Measurements from ENCODE around the gene LMO2.
"Not testable (repeated sequence)": the region's sequence is repeated elsewhere in the genome, so short reads cannot be mapped to it uniquely, and the experiment has no call there.

The LMO2 gene

DNA sequence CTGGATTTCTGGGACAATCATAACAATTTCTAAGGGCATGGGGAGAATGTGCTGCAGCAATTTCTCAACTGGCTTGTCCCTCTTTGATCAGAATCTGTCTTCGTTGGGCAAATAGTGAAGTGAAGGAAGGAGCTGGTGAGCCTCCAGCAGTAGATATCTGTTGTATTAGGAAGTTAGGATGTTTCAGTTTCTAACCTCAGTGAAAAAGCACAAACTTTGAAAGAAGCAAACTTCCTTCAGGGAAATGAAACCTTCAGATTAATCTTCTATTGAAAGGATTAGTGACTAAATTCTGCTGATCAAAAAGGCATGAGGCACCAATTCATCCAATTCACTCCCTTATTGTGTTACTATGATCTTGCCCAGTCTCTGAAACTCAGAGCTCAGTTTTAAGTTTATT, 24.3 kb downstream of the LMO2 start:
- DNase-seq (ENCODE audit: low read depth, low spot score) = no peak
- H3K27ac ChIP-seq = no peak overlapping the region

DNA sequence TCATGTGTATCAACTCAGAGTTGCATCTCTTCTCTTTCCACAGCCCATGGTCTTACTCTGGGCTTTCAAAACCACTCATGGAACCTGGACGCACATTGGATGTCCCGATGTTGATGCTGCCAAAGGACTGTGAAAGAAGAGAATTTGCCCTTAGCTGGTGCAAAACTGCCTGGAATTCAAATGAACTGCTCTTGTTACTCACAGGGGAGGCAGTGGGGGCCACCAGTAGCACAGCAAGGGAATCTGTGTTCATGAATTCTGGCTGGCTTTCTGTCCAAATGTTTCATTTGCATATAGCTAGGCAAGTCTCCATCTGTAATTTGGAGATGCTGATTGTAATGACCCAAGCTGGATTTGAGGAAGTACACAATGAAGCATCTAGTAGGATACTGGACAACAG, 24.9 kb downstream of the LMO2 start:
- no peak overlapping the region for H3K27ac ChIP-seq
- no peak for DNase-seq (ENCODE audit: low read depth, low spot score)

DNA sequence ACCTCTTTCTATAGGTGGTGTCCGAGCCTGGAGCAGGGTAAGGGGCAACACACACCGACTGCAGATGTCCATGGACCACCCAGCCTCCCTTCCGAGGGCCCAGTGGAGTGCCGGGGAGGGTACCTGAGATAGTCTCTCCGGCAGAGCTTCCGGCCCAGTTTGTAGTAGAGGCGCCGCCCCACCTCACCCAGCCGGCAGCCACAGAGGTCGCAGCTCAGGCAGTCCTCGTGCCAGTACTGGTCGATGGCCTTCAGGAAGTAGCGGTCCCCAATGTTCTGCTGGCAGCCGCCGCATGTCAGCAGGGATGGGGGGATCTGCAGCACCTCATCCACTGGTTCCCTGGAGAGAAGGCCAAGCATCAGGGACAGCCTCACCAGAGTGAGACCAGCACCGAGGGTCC, 27.4 kb downstream of the LMO2 start:
- H3K27ac ChIP-seq = no peak overlapping the region
- no peak for DNase-seq (ENCODE audit: low read depth, low spot score)

DNA sequence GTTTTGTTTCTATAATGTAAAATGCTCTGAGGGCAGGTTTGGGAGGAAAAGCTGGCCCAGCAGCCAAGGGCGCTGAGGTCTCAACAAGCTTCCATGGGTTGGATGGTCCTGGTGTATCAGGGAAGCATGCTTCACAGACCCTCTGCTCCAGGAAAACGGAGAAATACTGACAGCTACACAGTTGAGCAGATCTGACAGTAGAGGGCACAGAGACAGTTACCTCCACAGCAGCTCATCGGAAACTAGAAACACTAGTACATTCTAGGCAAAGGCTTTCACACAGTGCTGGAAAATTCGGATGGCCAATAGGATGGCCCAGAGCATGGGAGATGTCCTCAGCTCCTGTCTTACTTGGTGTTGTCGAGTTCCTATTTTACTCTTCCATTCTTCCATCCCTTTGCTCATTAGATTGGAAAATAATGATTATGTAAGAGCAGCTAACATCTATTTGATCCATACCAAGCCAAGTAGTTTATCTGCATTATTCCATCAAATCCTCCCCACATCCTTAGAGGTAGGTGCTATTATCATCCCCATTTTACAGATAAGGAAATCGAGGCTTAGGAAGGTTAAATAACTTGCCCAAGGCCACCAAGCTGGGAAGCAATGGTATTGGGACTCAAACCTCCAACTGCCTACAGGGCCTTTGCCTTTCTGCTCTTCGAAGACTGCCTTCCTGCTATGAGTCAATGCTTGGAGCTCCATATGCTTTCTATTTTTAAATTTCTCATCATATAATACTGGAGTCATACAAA, 28.3 kb downstream of the LMO2 start:
- no peak for DNase-seq (ENCODE audit: low read depth, low spot score)
- no peak overlapping the region for H3K27ac ChIP-seq

DNA sequence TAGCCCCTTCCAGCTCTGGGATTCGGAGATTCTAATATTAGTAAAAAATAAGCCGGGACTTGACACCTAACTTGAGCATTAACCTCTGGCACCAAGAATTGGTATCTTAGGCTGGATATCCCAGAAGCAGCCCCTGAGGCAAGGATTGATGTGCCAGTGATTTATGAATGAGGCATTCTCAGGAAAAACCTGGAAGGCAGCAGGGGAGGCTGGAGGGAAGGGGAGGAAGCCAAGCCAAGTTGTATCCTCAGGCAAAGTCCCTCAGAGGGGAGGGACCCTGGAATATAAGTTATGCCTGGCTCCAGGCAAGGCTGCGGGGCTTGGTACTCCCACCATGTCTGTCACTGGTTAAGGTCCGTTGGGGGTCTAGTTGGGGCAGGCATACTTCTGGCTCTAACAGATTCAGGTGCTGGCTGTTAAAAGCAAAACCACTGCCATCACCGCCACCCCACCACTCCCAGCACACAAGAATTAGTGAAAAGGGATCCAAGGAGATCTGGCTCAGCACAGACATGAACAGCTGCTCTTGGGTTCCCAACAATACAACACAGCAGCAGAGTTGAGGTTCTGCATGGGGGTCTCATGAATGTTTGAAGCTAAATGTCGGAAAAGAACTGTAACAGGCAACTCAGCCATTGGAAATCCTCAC, 29.8 kb downstream of the LMO2 start:
- DNase-seq (ENCODE audit: low read depth, low spot score) = no peak
- H3K27ac ChIP-seq = no peak overlapping the region

DNA sequence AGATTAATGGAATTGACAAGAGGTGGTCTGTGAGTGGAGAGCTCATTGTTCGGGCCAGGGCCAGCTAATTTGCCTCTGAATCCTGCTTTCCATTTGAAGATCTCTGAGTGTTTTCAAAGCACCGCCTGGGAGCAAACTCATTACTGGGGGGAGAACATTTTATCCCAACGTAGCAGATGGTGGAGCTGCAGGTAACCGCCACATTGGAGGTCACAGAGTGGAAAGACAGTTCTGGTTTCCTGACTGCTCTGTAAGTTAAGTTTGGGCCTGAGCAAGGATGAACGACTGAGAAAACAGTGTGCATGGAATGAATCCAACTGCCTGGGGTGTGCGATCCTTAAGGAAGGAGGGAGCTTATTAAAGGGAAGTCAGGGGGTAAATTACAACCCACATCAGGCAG, 30.5 kb downstream of the LMO2 start:
- DNase-seq (ENCODE audit: low read depth, low spot score) = no peak

DNA sequence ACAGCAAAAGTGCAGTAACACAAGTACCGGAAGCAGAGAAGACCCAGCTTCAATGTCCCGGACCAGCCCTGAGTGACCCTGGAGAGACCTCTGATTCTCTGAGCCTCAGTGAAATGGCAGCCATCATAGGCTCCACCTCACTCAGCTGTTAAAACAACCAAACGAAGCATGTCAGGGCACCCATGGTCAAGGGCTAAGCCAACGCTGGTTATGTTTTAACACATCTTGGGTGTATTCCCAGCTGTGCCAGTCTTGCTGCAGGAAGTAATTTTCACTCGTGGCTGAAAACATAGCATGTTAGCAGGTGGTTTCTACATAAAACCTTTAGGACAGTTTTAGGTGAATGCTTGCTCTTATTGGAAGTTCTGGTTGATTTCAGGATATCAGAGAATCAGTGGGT, 30.9 kb downstream of the LMO2 start:
- no peak for DNase-seq (ENCODE audit: low read depth, low spot score)
- no peak overlapping the region for H3K27ac ChIP-seq

More for the DNA sequence above, 30.5 kb downstream of the LMO2 start:
- H3K27ac ChIP-seq = no peak overlapping the region

DNA sequence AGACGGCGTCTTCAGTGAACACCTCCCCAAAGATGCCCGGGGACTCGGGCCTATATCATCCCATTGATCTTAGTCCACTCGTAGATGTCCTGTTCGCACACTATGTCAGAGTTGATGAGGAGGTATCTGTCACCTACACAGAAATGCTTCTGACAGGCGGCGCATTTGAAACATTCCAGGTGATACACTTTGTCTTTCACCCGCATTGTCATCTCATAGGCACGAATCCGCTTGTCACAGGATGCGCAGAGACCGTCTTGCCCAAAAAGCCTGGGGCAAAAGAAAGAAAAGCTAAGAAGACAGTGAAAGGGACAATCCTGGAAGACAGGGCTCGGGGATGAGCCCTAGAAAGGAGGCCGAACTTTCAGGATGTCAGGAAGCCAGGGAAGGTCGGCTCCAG, 32.6 kb downstream of the LMO2 start:
- no peak for DNase-seq (ENCODE audit: low read depth, low spot score)
- no peak overlapping the region for H3K27ac ChIP-seq

DNA sequence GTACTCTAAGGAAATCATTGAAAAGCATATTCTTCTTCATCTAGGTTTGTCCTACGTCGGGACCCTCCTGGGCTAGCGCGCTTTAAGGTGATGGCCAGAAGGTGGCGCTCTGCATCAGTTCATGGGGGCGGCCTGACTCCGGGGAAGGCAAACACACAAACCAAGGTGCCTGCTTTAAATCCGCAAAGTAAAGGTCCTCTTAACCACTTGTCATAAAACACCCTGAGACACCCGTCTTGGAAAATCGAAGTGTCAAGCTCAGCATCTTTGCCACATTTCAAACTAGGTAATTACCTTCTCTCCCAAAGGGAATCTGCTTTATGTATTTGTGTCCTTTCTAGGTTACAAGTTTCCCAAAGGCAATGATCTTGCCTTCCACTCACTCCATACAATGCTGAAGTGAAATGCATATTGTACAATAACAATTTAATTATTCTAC, 33.9 kb downstream of the LMO2 start:
- DNase-seq (ENCODE audit: low read depth, low spot score) = no peak

DNA sequence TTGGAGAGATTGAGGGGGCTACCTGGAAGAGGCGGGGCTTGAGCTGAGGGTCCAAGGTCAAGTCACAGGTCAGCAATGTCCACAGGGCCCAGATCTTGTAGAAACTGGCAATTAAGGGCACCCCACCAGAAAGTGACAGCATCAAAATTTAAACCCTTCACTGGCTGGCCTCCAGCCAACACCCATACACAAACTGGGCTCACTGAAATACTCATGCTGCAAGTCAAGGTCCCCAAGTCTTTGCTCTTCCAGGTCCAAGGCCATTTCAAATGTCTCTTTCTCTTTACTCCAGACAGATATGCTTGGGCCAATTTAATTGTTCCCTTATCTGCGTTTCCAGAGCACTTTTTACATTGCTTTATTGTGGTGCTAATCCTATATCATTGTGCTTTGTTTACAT, 36.4 kb downstream of the LMO2 start:
- DNase-seq (ENCODE audit: low read depth, low spot score) = no peak

More for the DNA sequence above, 33.9 kb downstream of the LMO2 start:
- no peak overlapping the region for H3K27ac ChIP-seq

DNA sequence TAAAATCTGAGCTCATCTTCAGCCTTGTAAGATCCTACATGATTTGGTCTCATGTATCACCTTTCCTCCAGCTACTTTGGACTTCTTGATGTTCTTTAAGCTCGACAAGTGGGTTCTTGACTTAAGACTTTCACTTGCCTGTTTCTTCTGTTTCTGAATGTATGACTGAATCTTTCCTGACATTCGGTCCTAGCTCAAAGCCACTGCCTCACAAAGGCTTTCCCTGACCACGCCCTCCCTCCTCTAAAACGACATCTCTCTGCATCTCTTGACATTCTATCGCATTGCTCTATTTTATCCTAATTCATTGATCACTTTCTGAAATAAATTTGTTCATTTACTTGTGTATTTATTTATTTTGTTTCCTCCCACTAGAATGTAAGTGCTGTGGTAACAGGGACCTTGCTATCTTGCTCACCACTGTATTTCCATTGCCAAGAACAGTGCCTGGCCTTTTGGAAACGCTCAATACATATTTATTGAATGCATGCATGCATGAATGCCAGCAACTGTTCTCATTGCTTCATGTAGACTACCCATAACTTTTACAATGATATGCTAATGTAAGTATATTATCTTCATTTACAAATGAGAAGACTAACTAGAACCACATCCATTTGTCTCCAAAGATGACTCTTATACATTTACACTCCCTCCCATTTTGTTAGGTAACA, 43.0 kb downstream of the LMO2 start:
- no peak for DNase-seq (ENCODE audit: low read depth, low spot score)
- no peak overlapping the region for H3K27ac ChIP-seq

More for the DNA sequence above, 36.4 kb downstream of the LMO2 start:
- H3K27ac ChIP-seq = no peak overlapping the region

DNA sequence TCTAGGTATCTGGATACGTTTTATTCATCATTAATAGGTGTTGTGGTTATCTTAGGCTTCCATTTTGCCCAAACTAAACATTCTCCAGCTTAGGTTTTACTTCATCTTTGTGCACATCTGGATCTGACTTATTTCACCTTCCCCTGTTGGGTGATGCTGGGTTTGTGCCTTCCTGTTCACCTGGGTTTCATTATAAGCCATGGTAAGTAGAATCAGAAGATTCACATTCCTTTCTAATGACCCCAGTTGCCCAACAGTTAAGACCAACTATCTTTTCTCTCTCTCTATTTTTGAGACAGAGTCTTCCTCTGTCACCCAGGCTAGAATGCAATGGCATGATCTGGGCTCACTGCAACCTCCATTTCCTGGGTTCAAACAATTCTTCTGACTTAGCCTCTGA, 44.6 kb downstream of the LMO2 start:
- no peak overlapping the region for H3K27ac ChIP-seq
- DNase-seq (ENCODE audit: low read depth, low spot score) = no peak

DNA sequence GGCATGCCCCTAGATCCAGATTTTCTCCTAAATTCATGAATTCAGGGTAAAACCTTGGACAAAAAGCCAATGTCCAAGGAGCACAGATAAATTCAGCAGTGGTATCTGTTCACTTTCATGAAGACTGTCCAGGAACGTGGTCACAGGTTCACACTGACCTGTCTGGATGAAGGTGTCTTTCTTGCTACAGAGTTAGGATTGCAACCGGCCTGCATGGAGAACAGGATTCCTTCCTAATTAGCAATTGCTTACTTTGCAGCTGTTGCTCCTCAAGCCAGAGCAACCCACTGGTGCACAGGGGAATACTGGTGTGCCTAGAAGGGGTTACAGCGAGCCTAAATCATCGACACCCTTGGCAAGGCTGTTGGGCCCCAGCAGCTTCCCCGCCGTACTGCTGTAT, 47.6 kb downstream of the LMO2 start:
- DNase-seq (ENCODE audit: low read depth, low spot score) = no peak
- H3K27ac ChIP-seq = no peak overlapping the region

DNA sequence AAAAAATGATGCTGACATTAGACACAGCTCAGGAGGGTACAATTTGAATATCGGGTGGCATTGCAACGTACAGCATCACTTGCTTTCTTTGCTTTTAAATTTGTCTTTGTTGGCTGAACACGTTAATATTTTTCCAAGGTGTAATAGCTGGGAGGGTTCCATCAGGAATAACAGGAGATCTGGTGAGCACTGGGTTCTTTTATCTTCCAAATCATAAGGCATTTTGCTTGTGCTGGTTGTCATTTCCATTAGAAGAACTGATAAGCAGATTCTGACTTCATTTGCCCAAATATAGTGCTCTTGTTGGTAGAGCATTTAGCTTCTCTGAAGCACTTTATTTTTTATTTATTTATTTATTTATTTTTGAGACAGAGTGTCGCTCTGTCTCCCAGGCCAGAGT, 48.9 kb downstream of the LMO2 start:
- no peak overlapping the region for H3K27ac ChIP-seq
- no peak for DNase-seq (ENCODE audit: low read depth, low spot score)

DNA sequence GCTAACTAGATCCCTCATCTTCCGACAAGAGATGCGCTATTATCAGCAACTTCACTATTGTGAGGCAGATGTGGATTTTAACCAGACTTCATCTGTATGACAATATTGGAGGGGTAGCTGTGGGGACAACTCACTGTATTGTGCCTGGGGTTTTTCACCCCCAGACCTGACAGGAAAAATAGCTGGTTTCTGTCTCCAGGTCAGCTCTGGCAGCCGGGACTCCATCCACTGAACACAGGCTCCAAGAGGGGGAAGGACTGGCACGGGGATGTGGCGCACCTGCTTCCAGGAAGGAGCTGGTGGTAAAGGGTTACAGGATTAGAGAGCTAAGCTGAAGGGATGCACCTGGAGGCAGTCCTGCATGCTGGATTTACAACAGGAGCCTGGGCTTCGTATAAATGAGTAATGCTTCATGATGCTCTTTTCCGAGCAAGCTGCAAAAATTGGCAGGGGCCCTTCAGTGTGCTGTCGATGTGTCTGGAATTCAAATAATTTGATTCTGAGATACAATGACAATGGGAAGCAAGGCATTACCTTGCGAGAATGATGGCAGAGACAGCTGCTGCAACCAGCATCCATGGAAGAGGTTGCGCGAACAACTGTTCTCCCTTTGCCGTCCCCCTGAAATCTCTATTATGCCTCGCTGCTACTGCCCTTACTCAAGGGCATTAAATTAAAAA, 49.5 kb downstream of the LMO2 start:
- H3K27ac ChIP-seq = no peak overlapping the region
- no peak for DNase-seq (ENCODE audit: low read depth, low spot score)

DNA sequence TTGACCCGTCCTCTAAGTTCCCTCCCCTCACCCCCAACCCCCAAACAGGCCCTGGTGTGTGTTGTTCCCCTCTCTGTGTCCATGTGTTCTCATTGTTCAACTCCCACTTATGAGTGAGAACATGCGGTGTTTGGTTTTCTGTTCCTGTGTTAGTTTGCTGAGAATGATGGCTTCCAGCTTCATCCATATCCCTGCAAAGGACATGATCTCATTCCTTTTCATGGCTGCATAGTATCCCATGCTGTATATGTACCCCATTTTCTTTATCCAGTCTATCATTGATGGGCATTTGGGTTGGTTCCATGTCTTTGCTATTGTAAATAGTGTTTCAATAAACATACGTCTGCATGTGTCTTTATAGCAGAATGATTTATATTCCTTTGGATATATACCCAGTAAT, 53.6 kb downstream of the LMO2 start:
- not testable (repeated sequence) for DNase-seq (ENCODE audit: low read depth, low spot score)

DNA sequence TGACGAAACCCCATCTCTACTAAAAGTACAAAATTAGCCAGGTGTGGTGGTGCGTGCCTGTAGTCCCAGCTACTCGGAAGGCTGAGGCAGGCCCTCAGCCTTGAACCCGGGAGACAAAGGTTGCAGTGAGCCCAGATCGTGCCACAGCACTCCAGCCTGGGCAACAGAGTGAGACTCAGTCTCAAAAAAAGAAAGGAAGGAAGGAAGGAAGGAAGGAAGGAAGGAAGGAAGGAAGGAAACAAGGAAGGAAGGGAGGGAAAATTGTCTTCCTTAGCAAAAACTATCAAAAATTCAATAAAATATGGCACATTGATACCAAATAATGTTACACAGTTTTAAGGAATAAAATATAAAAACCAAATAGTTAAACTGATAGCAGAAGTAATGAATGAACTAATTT, 54.5 kb downstream of the LMO2 start:
- H3K27ac ChIP-seq; DNase-seq (ENCODE audit: low read depth, low spot score): not testable (repeated sequence)

More for the DNA sequence above, 53.6 kb downstream of the LMO2 start:
- H3K27ac ChIP-seq = not testable (repeated sequence)

DNA sequence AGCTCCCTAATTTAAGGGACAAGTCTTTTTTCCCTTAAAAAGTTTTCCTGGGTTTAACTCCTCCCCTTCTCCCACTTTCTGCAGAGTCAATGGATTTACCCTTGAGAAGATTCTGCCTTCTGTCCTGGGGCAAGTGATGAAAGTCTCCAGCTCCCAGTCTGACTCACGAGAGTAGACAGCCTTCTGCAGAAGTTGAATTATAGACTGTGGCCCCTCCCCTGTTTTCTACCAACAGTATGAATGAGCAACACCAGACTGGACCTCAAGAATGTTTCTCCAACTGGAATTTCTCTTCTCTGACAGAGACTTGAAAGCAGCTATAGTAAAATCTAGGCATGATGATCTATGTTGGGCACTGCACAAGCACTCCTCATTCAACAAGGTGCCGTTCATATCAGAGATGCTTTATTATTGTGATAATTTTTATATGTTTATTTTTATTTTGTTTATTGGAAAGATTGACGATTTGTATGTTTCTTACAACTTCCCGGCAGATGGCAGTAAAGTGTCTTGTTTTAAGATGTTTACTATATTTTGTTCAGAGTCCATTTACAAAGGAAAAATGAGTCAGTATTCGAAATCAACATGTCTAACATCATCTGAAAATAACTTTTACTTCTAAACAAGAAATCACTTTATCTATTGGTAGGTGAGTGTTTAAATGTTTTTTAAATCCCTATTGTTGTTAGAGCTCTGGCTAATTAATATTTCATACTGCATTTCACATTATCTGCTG, 56.6 kb downstream of the LMO2 start:
- H3K27ac ChIP-seq = no peak overlapping the region
- DNase-seq (ENCODE audit: low read depth, low spot score) = peak; percentile 54

DNA sequence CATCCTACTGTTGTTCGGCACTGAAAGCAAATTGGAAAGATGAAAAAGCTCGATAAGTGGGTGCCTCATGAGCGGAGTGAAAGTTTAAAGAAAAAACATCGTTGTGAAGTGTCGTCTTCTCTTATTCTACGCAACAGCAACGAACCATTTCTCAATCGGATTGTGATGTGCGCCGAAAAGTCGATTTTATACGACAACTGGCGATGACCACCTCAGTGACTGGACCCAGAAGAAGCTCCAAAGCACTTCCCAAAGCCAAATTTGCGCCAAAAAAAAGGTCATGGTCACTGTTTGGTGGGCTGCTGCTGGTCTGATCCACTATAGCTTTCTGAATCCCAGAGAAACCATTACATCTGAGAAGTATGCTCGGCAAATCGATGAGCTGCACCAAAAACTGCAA, 59.2 kb downstream of the LMO2 start:
- DNase-seq (ENCODE audit: low read depth, low spot score) = no peak
- H3K27ac ChIP-seq = no peak overlapping the region
